ENCODE data around the gene TFB1M.
"Not testable (repeated sequence)": the region's sequence is repeated elsewhere in the genome, so short reads cannot be mapped to it uniquely, and the experiment has no call there.

TFB1M gene

GRCh38 chr6:155329460-155330132 is 15.3 kb upstream of the TFB1M start:
- no peak for DNase-seq (ENCODE audit: low read depth)

- DNase-seq (ENCODE audit: low read depth): no peak
Observed at GRCh38 chr6:155328539-155329459, 14.5 kb upstream of the TFB1M start.

GRCh38 chr6:155328074-155328538 is 13.8 kb upstream of the TFB1M start:
- DNase-seq (ENCODE audit: low read depth): no peak

- peak; percentile 64 for DNase-seq (ENCODE audit: low read depth)
Observed at GRCh38 chr6:155327326-155328073, 13.2 kb upstream of the TFB1M start.

- no peak for DNase-seq (ENCODE audit: low read depth)
Observed at GRCh38 chr6:155325700-155326516, 11.6 kb upstream of the TFB1M start.

- no peak for DNase-seq (ENCODE audit: low read depth)
Observed at GRCh38 chr6:155324993-155325392, 10.7 kb upstream of the TFB1M start.

GRCh38 chr6:155324172-155324571 is 9.9 kb upstream of the TFB1M start:
- DNase-seq (ENCODE audit: low read depth): no peak

GRCh38 chr6:155319902-155320301 is 5.6 kb upstream of the TFB1M start:
- no peak for DNase-seq (ENCODE audit: low read depth)

- peak; percentile 14 for DNase-seq (ENCODE audit: low read depth)
Observed at GRCh38 chr6:155317186-155317585, 2.9 kb upstream of the TFB1M start.

- DNase-seq (ENCODE audit: low read depth): no peak
Observed at GRCh38 chr6:155316419-155316818, 2.1 kb upstream of the TFB1M start.

GRCh38 chr6:155315516-155315871 is 1.2 kb upstream of the TFB1M start:
- DNase-seq (ENCODE audit: low read depth): peak; percentile 77

- peak; percentile 88 for DNase-seq (ENCODE audit: low read depth)
Observed at GRCh38 chr6:155314773-155315515, 660 bp upstream of the TFB1M start.

GRCh38 chr6:155313602-155314091 is 637 bp downstream of the TFB1M start:
- DNase-seq (ENCODE audit: low read depth): peak; percentile 25

- DNase-seq (ENCODE audit: low read depth): not testable (repeated sequence)
Observed at GRCh38 chr6:155312950-155313349, 1.3 kb downstream of the TFB1M start.

- no peak for DNase-seq (ENCODE audit: low read depth)
Observed at GRCh38 chr6:155311583-155311982, 2.7 kb downstream of the TFB1M start.

- no peak for DNase-seq (ENCODE audit: low read depth)
Observed at GRCh38 chr6:155311086-155311485, 3.2 kb downstream of the TFB1M start.

- peak; percentile 44 for DNase-seq (ENCODE audit: low read depth)
Observed at GRCh38 chr6:155310596-155310995, 3.7 kb downstream of the TFB1M start.

GRCh38 chr6:155309150-155309549 is 5.1 kb downstream of the TFB1M start:
- DNase-seq (ENCODE audit: low read depth): peak; percentile 41

GRCh38 chr6:155306958-155307357 is 7.3 kb downstream of the TFB1M start:
- DNase-seq (ENCODE audit: low read depth): no peak

GRCh38 chr6:155303361-155303870 is 10.9 kb downstream of the TFB1M start:
- DNase-seq (ENCODE audit: low read depth): peak; percentile 62

All from amniotic epithelial cell (primary cell).